Ovary (tissue), 3 donors: ENCODE measurements around the gene WFIKKN2.

ENCODE experiments used
- CTCF ChIP-seq, 3 donors: fragments of 450-650 bp in 2 of 3; fragments of 200-600 bp in 1 of 3; IDR thresholded peaks; one replicate each; pipeline versions ENCODE4 v1.5.1 to v1.8.0; 2016 to 2022; ENCODE audit warnings: antibody characterized with exemption in 3 of 3, mild to moderate bottlenecking in 1 of 3
- POLR2A ChIP-seq: fragments of 450-650 bp; IDR thresholded peaks from one replicate; pipeline ENCODE4 v1.6.1; 2017; ENCODE audit warnings: antibody characterized with exemption, mild to moderate bottlenecking, moderate library complexity
- donor health status: DM: no; HTN: no; CAD: no.

- TF ChIP-seq CTCF (IDR thresholded peaks at IDR 0.05) (no peak), POLR2A (no peak)
Measured at GRCh38 chr17:50835301-50836234, at the start of gene WFIKKN2.
